Subcutaneous abdominal adipose tissue (tissue), 5 donors: ENCODE results near the gene FMN2.
"Not testable (repeated sequence)": the region's sequence is repeated elsewhere in the genome, so short reads cannot be mapped to it uniquely, and the experiment has no call there.

Source experiments
- H3K27ac ChIP-seq: one replicate; pipeline ENCODE4 v1.7.0; 2013; ENCODE audit warnings: low read depth, mild to moderate bottlenecking, inconsistent platforms, low read length, moderate library complexity
- H3K27me3 ChIP-seq, 5 donors: one replicate each; pipeline ENCODE4 v1.7.0; 2013; ENCODE audit warnings: low read length in 5 of 5, inconsistent platforms in 1 of 5; ENCODE audit not compliant: control insufficient read depth in 5 of 5, insufficient read depth in 4 of 5
- H3K36me3 ChIP-seq, 5 donors: one replicate each; pipeline ENCODE4 v1.7.0; 2013; ENCODE audit warnings: low read length in 5 of 5; ENCODE audit not compliant: control insufficient read depth in 5 of 5, insufficient read depth in 5 of 5
- H3K4me1 ChIP-seq, 5 donors: one replicate each; pipeline ENCODE4 v1.7.0; 2013; ENCODE audit warnings: low read length in 5 of 5, mild to moderate bottlenecking in 3 of 5, moderate library complexity in 1 of 5; ENCODE audit not compliant: control insufficient read depth in 5 of 5, insufficient read depth in 5 of 5
- H3K4me3 ChIP-seq, 5 donors: one replicate each; pipeline ENCODE4 v1.7.0; 2013; ENCODE audit warnings: low read length in 5 of 5, low read depth in 1 of 5
- H3K9ac ChIP-seq, 5 donors: one replicate each; pipeline ENCODE4 v1.7.0; 2013; ENCODE audit warnings: low read length in 5 of 5, mild to moderate bottlenecking in 4 of 5, moderate library complexity in 3 of 5
- H3K9me3 ChIP-seq, 5 donors: one replicate each; pipeline ENCODE4 v1.7.0; 2013; ENCODE audit warnings: low read length in 5 of 5; ENCODE audit not compliant: control insufficient read depth in 5 of 5
- donor health status: healthy.
- donor health status: healthy.
- donor health status: healthy.
- donor health status: healthy.
- donor health status: healthy.

FMN2 gene

DNA sequence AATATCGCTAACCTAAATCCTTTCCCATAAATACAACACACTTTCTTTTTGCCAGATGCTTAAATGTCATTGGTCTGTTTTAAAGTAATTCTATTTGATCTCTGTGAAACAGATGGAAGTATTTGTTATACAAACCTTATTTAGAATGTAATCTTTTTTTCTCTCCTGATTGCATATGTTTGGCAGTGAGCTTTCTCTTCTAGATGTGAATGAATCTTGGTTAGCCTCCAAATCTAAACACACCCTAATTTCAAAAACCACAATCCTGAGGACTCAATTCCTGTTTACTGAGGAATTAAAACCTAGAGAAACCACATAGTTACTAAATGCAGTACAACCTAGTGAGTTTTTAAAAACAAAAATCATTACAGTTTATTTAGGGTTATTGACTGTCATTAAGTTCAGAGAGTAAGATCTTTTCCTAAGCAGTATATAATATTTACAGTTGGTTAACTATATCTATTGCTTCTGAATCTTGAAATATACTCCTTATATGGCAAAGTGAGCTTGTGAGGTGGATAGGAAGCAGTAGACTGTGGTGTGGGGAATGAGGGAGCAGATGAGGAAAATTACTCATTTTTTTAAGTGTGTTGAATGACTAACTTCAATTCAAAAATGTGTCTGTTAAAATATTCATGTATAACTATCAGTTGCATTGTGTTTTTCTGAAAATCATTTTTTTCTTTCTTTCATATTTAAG lies 218.7 kb downstream of the FMN2 start:
- Histone ChIP-seq H3K27ac (no peak overlapping the region), H3K36me3 (no peaks in the 10 kb centered on the region), H3K27me3 (peaks cover 0 to 6% (median 2%) of the 10 kb centered on the region in 5 donors), H3K4me1 (no peaks in the 10 kb centered on the region), H3K9me3 (no peaks in the 10 kb centered on the region), H3K9ac (no peak overlapping the region), H3K4me3 (no peak overlapping the region)

DNA sequence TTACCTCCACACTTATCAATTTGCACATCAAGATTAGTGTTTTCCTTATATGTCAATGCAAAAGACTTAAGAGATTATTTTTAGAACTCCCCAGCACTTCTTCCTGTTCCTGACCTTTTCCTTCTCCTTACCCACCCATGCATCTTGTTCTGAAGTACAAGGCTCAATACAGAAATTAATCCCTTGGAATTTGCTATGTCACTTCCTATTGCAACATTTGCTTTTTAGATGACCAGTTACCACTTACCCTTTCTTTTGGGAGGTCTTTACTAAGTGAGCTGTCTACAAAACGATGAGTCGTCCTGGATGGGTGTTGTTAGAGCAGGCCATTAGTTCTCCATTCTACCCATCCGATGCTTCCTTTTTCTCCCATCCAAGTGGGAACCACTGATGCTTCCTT lies 221.2 kb downstream of the FMN2 start:
- H3K27me3 ChIP-seq = peaks cover 0 to 6% (median 2%) of the 10 kb centered on the region in 5 donors
- no peak overlapping the region for H3K9ac ChIP-seq
- no peaks in the 10 kb centered on the region for H3K36me3 ChIP-seq
- H3K9me3 ChIP-seq = no peaks in the 10 kb centered on the region
- no peak overlapping the region for H3K27ac ChIP-seq
- no peaks in the 10 kb centered on the region for H3K4me1 ChIP-seq
- no peak overlapping the region for H3K4me3 ChIP-seq

DNA sequence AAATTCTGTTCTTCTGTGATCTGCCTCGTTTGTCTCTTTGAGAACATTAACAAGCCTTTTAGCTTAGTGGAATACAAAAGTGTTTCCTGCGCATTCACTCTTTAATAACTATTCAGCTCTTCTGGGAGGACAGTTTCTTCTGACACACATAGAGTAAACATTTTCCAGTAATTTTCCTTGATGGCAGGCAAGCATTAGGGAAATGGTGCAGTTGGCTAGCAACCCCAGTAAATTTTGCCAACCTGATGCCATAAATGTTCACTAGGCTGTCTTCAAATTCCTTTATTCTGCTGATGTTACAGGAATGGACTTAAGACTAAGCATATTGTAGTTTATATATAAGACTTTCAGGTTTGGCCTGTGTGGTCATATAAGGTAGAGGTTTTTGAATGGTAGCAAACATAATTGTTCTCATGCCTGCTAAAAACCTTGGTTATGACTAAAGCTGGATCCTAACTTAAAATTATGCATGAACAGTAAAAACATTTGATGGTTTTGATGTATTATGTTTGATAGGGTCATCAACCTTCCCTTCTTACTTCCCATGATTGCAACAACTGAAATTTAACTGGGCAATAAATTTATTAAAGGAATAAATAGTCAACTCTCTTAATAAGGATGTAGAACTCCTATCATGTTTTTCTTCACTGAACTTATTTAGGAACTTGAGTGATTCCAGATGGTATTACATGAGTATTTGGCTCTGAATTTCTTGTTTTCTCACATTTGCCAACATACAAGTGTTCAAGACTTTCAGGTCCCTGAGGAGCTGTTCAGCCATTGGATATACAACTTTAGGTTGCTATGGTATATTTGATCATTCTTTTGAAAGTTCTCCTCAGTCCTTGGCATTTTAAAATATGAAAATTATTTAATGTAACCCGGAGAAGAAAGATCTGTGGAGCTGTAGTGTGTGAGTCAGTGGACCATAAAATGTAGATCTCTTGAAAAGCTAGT lies 223.4 kb downstream of the FMN2 start:
- no peaks in the 10 kb centered on the region for H3K27me3 ChIP-seq
- no peaks in the 10 kb centered on the region for H3K36me3 ChIP-seq
- H3K4me1 ChIP-seq = no peaks in the 10 kb centered on the region
- H3K9me3 ChIP-seq = no peaks in the 10 kb centered on the region
- H3K27ac ChIP-seq = no peak overlapping the region
- no peak overlapping the region for H3K4me3 ChIP-seq
- no peak overlapping the region for H3K9ac ChIP-seq

DNA sequence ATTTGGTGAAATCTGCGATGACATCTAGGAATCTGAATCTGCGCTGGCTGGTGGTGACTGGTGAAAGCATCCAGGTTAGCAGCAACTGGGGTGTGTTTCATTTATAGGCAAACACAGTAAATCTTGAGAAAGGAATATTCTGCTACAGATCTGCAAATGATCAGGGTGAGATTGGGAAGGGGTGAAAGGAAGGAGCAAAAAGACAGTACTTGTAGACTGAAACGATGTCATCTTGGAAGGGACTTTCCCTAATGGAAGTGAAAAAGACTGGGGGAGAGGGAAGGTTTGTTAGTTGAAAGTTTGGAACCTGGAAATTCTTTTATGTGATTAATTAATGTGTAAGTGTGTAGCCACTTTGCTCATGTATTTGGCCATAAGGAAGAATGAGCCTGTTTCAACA lies 228.3 kb downstream of the FMN2 start:
- no peaks in the 10 kb centered on the region for H3K27me3 ChIP-seq
- H3K9me3 ChIP-seq = no peaks in the 10 kb centered on the region
- H3K27ac ChIP-seq = no peak overlapping the region
- H3K4me3 ChIP-seq = no peak overlapping the region
- H3K4me1 ChIP-seq = no peaks in the 10 kb centered on the region
- H3K9ac ChIP-seq = no peak overlapping the region
- no peaks in the 10 kb centered on the region for H3K36me3 ChIP-seq

DNA sequence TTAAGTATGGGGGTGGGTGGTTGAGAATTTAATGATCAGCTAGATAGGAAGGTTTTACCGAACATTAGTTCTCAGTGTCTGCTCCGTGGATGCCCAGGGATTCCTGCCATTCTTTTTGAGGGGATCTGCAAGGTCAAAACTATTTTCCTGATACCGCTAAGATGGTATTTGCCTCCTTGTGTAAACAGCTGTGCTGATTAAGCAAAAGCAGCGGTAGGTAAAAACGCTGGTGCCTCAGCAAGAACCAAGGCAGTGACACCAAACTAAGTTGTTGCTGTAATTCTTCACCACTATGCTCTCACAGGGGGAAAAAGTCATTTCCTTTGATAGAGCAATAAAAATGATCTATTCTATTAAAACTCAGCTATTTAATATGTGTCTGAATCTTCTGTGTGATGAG lies 229.0 kb downstream of the FMN2 start:
- H3K27ac ChIP-seq = no peak overlapping the region
- no peaks in the 10 kb centered on the region for H3K36me3 ChIP-seq
- no peak overlapping the region for H3K4me3 ChIP-seq
- no peaks in the 10 kb centered on the region for H3K9me3 ChIP-seq
- H3K4me1 ChIP-seq = no peaks in the 10 kb centered on the region
- H3K27me3 ChIP-seq = no peaks in the 10 kb centered on the region
- no peak overlapping the region for H3K9ac ChIP-seq

DNA sequence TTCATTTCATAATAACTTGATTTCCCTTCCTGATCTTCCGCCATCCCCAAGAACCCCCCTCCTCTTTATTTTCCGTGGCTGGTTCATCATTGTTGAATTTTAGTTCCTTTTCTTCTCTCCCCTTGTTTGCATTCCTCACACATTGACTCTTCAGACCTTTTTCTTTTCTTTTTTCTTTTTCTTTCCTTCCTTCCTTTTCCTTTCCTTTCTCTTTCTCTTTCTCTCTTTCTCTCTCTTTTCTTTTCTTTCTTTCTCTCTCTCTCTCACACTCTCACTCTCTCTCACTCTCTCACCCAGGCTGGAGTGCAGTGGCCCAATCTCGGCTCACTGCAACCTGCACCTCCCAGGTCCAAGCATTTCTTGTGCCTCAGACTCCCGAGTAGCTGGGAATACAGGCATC lies 231.3 kb downstream of the FMN2 start:
- no peak overlapping the region for H3K27ac ChIP-seq
- no peaks in the 10 kb centered on the region for H3K4me1 ChIP-seq
- H3K9me3 ChIP-seq = no peaks in the 10 kb centered on the region
- no peaks in the 10 kb centered on the region for H3K36me3 ChIP-seq
- no peak overlapping the region for H3K9ac ChIP-seq
- H3K27me3 ChIP-seq = no peaks in the 10 kb centered on the region
- H3K4me3 ChIP-seq = no peak overlapping the region

DNA sequence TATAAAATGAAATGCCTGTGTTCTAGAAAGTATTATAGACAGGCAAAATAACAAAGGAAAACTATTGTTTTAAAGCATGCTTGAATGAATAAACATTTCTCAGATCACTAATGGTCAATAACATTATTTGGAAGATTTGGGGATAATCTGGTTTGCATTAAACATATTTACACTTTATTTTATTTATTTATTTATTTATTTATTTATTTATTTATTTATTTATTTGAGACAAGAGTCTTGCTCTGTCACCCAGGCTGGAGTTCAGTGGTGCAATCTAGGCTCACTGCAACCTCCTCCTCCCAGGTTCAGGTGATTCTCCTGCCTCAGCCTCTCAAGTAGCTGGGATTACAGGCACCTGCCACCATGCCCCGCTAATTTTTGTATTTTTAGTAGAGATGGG lies 236.7 kb downstream of the FMN2 start:
- H3K4me3 ChIP-seq = not testable (repeated sequence)

DNA sequence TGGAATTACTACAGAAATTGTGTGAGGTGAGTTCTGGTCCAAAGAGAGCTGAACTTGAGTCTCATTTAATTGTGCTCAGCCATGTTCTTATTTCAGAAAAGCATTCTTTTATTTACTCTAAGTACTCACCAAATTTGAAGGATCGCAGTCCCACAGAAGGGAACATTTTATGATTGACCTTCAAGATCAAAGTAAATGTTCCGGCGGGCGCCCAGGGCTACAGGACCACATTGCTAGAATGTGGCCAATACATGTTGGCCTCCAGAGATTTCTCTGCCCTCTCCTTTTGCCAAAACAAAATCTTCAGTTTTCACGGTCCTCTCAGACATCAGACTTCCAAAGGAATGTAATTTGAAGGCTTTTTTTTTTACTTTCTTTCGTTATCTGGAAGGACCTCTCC lies 237.8 kb downstream of the FMN2 start:
- no peaks in the 10 kb centered on the region for H3K36me3 ChIP-seq
- no peaks in the 10 kb centered on the region for H3K4me1 ChIP-seq
- no peaks in the 10 kb centered on the region for H3K9me3 ChIP-seq
- no peaks in the 10 kb centered on the region for H3K27me3 ChIP-seq
- H3K4me3 ChIP-seq = no peak overlapping the region
- no peak overlapping the region for H3K9ac ChIP-seq
- H3K27ac ChIP-seq = no peak overlapping the region

More for the DNA sequence above, 236.7 kb downstream of the FMN2 start:
- not testable (repeated sequence) for H3K9me3 ChIP-seq, H3K27ac ChIP-seq, H3K36me3 ChIP-seq, H3K4me1 ChIP-seq, H3K27me3 ChIP-seq, H3K9ac ChIP-seq

DNA sequence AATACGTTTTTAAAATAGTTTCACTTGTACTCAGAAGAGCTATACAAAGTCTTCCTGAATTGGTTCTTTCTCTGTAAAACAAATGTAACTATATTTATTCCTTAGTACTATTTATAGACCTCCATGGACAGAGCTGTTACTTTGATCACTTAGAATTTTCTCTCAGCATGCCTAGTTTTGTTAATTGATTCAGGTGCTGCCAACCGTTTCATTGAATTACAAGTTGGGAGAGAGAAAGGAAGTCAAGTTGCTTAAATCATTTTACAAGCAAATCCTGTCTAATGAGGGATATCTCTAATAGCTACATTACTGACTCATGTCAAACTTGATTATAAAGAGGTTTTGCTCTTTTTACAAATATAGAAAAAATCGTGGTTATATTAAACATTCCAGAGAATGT lies 241.0 kb downstream of the FMN2 start:
- Histone ChIP-seq H3K27ac (no peak overlapping the region), H3K9ac (no peak overlapping the region), H3K4me3 (no peak overlapping the region)

DNA sequence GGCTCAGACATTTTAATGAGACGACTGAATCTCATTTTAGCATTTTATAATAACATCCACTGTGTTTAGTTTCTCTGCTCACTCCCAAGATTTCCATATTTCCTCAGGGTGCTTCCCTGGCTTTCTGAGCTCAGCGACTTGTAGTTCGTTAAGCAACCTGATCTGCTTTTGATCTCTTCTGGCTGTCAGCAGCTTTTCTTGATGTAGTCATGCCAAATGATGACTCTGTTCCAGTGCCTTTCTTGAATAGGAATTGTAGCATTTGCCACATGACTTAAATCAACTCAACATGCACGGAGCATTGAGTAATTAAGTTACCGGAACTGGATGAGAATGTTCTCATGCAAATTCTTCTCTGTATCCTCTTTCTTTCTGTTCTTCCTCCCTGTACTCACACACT lies 246.1 kb downstream of the FMN2 start:
- Histone ChIP-seq H3K4me1 (peaks cover 0 to 4% (median 0%) of the 10 kb centered on the region in 5 donors), H3K4me3 (no peak overlapping the region), H3K27me3 (no peaks in the 10 kb centered on the region), H3K9me3 (no peaks in the 10 kb centered on the region), H3K9ac (no peak overlapping the region), H3K36me3 (no peaks in the 10 kb centered on the region), H3K27ac (no peak overlapping the region)

More for the DNA sequence above, 241.0 kb downstream of the FMN2 start:
- Histone ChIP-seq H3K27me3 (no peaks in the 10 kb centered on the region), H3K36me3 (no peaks in the 10 kb centered on the region), H3K9me3 (no peaks in the 10 kb centered on the region), H3K4me1 (peaks cover 0 to under 1% (median 0%) of the 10 kb centered on the region in 5 donors)
